Measurements from ENCODE around the gene CETP.
A peak's percentile ranks its signal among the peaks of the same experiment; 100 is the strongest.
"Not testable (repeated sequence)": the region's sequence is repeated elsewhere in the genome, so short reads cannot be mapped to it uniquely, and the experiment has no call there.

The CETP gene

GRCh38 chr16:56997264-56997663 lies 35.5 kb downstream of the CETP start:
- no peak for FAIRE-seq
- no peak for DNase-seq (ENCODE audit: low spot score)

- DNase-seq (ENCODE audit: low spot score) = no peak
- no peak for FAIRE-seq
These were observed 36.2 kb downstream of the CETP start for GRCh38 chr16:56997931-56998330.

- DNase-seq (ENCODE audit: low spot score) (no peak), FAIRE-seq (no peak)
These were observed 36.6 kb downstream of the CETP start for GRCh38 chr16:56998352-56998751.

GRCh38 chr16:56998861-56999260 lies 37.1 kb downstream of the CETP start:
- FAIRE-seq = no peak

GRCh38 chr16:56999409-57000270 lies 37.9 kb downstream of the CETP start:
- FAIRE-seq (no peak), DNase-seq (ENCODE audit: low spot score) (no peak)

More at GRCh38 chr16:56998861-56999260, 37.1 kb downstream of the CETP start:
- no peak for DNase-seq (ENCODE audit: low spot score)

- FAIRE-seq (peak; percentile 72), DNase-seq (ENCODE audit: low spot score) (peak; percentile 94)
These were observed 38.7 kb downstream of the CETP start for GRCh38 chr16:57000271-57001025.

- no peak for FAIRE-seq
- DNase-seq (ENCODE audit: low spot score) = no peak
These were observed 39.4 kb downstream of the CETP start for GRCh38 chr16:57001026-57001679.

- FAIRE-seq = no peak
- DNase-seq (ENCODE audit: low spot score) = no peak
These were observed 42.0 kb downstream of the CETP start for GRCh38 chr16:57003439-57004386.

- no peak for FAIRE-seq
- no peak for DNase-seq (ENCODE audit: low spot score)
These were observed 42.9 kb downstream of the CETP start for GRCh38 chr16:57004387-57005250.

- FAIRE-seq; DNase-seq (ENCODE audit: low spot score): not testable (repeated sequence)
These were observed 43.8 kb downstream of the CETP start for GRCh38 chr16:57005597-57005996.

GRCh38 chr16:57007050-57007449 lies 45.3 kb downstream of the CETP start:
- FAIRE-seq (no peak), DNase-seq (ENCODE audit: low spot score) (no peak)

GRCh38 chr16:57007530-57007929 lies 45.8 kb downstream of the CETP start:
- FAIRE-seq (no peak), DNase-seq (ENCODE audit: low spot score) (no peak)

GRCh38 chr16:57008440-57008839 lies 46.7 kb downstream of the CETP start:
- FAIRE-seq = no peak
- DNase-seq (ENCODE audit: low spot score) = no peak

GRCh38 chr16:57009643-57010170 lies 48.0 kb downstream of the CETP start:
- FAIRE-seq = no peak
- no peak for DNase-seq (ENCODE audit: low spot score)

- DNase-seq (ENCODE audit: low spot score) = no peak
- FAIRE-seq = no peak
These were observed 50.6 kb downstream of the CETP start for GRCh38 chr16:57012353-57012752.

GRCh38 chr16:57013229-57013628 lies 51.5 kb downstream of the CETP start:
- DNase-seq (ENCODE audit: low spot score) (peak; percentile 14), FAIRE-seq (no peak)

GRCh38 chr16:57013902-57014301 lies 52.2 kb downstream of the CETP start:
- DNase-seq (ENCODE audit: low spot score) = no peak
- no peak for FAIRE-seq

GRCh38 chr16:57016301-57016700 lies 54.6 kb downstream of the CETP start:
- no peak for FAIRE-seq
- DNase-seq (ENCODE audit: low spot score) = no peak

- no peak for DNase-seq (ENCODE audit: low spot score)
- FAIRE-seq = no peak
These were observed 55.1 kb downstream of the CETP start for GRCh38 chr16:57016831-57017230.

GRCh38 chr16:57017251-57017650 lies 55.5 kb downstream of the CETP start:
- FAIRE-seq (no peak), DNase-seq (ENCODE audit: low spot score) (peak; percentile 46)
